ENCODE measurements around the gene CASKIN2. TPM values are rescaled to one million over a fixed set of nuclear protein-coding genes. Genes with fewer than 3 reads are reported as not detected.
A peak's percentile ranks its signal among the peaks of the same experiment; 100 is the strongest.

CASKIN2 gene
- total RNA-seq (under 1 TPM; 0.28 to 0.88 (median 0.85) TPM), total RNA-seq (0.04 to 7.6 (median 0.47) reads per million in 29 experiments)
- 0.24 TPM for total RNA-seq (2013)

- peak within 1 kb of the TSS; percentile 71 to 77 (median 75) for H3K4me3 Mint-ChIP-seq
- H3K36me3 Mint-ChIP-seq: peaks cover 7% of the 10 kb centered on the region
- no peaks in the 10 kb centered on the region for H3K27me3 Mint-ChIP-seq
- H3K4me1 Mint-ChIP-seq: peaks cover 21 to 28% (median 24%) of the 10 kb centered on the region in 3 donors
- Histone ChIP-seq H3K27me3 (replicated peaks in 1 of 2; ENCODE audit: control insufficient read depth in 2 of 2, extremely low read depth in 1 of 2, insufficient read depth in 2 of 2, low read length in 1 of 2) (peaks cover 0 to 21% of the 10 kb centered on the region in 2 experiments), H3K9me3 (no peaks in the 10 kb centered on the region), H3K4me1 (ENCODE audit: control insufficient read depth in 1 of 2, extremely low read depth in 1 of 2, insufficient read depth in 2 of 2, low read length in 2 of 2) (peaks cover 21 to 47% of the 10 kb centered on the region in 2 experiments), H3K27ac (ENCODE audit: low read length) (no peak within 1 kb of the TSS), H3K36me3 (ENCODE audit: control insufficient read depth in 2 of 2, extremely low read depth in 1 of 2, insufficient read depth in 1 of 2, low read length in 1 of 2) (peaks cover 7 to 20% of the 10 kb centered on the region in 2 donors), H3K4me3 (ENCODE audit: control insufficient read depth in 1 of 2, extremely low read depth in 1 of 2, low read length in 1 of 2) (peak within 1 kb of the TSS; percentile 53 to 55)
- H3K9me3 Mint-ChIP-seq: no peaks in the 10 kb centered on the region
- DNase-seq (peak; percentile 36 to 87 (median 66)), ATAC-seq (replicated peaks in 1 of 4) (peak; percentile 51 to 68 (median 60))
- CTCF ChIA-PET: interaction anchor here in 1 of 2 donors (0.8 to 1.5 kb wide), 3 partner anchors 10 to 110 kb away, joined by 4 to 17 read pairs (median 6); partner anchors contain the start of genes GRB2 and LLGL2
- POLR2A ChIA-PET: interaction anchor here in 1 of 2 donors (1.0 kb wide), 1 partner anchor 20 kb away, joined by 5 read pairs; no protein-coding TSS in a partner anchor
- H3K27ac Mint-ChIP-seq: peak within 1 kb of the TSS in 1 of 2 donors; percentile 15
- under 1% methylated on average over 63 of the region's 78 CpGs for WGBS (ENCODE audit: insufficient coverage)
Measured at GRCh38 chr17:75515496-75516254, at the start of gene CASKIN2. Gene CASKIN2 (minus strand): TSS chr17:75515537. CDS start chr17:75513804, 1,733 bp downstream.

- Mint-ChIP-seq H3K36me3 (peaks cover 23% of the 10 kb centered on the region), H3K4me3 (no peak overlapping the region), H3K4me1 (no peaks in the 10 kb centered on the region), H3K27ac (no peak overlapping the region), H3K9me3 (no peaks in the 10 kb centered on the region), H3K27me3 (no peaks in the 10 kb centered on the region)
- WGBS (ENCODE audit: insufficient coverage): 90% methylated on average over 4 of the region's 7 CpGs
- DNase-seq: no peak
- ChIA-PET CTCF (no interaction called here), POLR2A (no interaction called here)
- Histone ChIP-seq H3K27me3 (replicated peaks in 1 of 2; ENCODE audit: control insufficient read depth in 2 of 2, extremely low read depth in 1 of 2, insufficient read depth in 2 of 2, low read length in 1 of 2) (no peaks in the 10 kb centered on the region), H3K27ac (ENCODE audit: low read length) (no peak overlapping the region), H3K4me3 (ENCODE audit: control insufficient read depth in 1 of 2, extremely low read depth in 1 of 2, low read length in 1 of 2) (no peak overlapping the region), H3K36me3 (ENCODE audit: control insufficient read depth in 2 of 2, extremely low read depth in 1 of 2, insufficient read depth in 1 of 2, low read length in 1 of 2) (peaks cover 14 to 53% of the 10 kb centered on the region in 2 donors), H3K4me1 (ENCODE audit: control insufficient read depth in 1 of 2, extremely low read depth in 1 of 2, insufficient read depth in 2 of 2, low read length in 2 of 2) (no peaks in the 10 kb centered on the region), H3K9me3 (no peaks in the 10 kb centered on the region)
- no peak for ATAC-seq (replicated peaks in 1 of 4)
Measured at GRCh38 chr17:75565066-75565465, 49.7 kb upstream of the CASKIN2 start.

- Histone ChIP-seq H3K36me3 (ENCODE audit: control insufficient read depth in 2 of 2, extremely low read depth in 1 of 2, insufficient read depth in 1 of 2, low read length in 1 of 2) (peaks cover 14 to 60% of the 10 kb centered on the region in 2 donors), H3K4me1 (ENCODE audit: control insufficient read depth in 1 of 2, extremely low read depth in 1 of 2, insufficient read depth in 2 of 2, low read length in 2 of 2) (no peaks in the 10 kb centered on the region), H3K27ac (ENCODE audit: low read length) (no peak overlapping the region), H3K9me3 (no peaks in the 10 kb centered on the region), H3K27me3 (replicated peaks in 1 of 2; ENCODE audit: control insufficient read depth in 2 of 2, extremely low read depth in 1 of 2, insufficient read depth in 2 of 2, low read length in 1 of 2) (no peaks in the 10 kb centered on the region), H3K4me3 (ENCODE audit: control insufficient read depth in 1 of 2, extremely low read depth in 1 of 2, low read length in 1 of 2) (no peak overlapping the region)
- Mint-ChIP-seq H3K9me3 (no peaks in the 10 kb centered on the region), H3K27ac (no peak overlapping the region), H3K4me1 (peaks cover 0 to under 1% (median 0%) of the 10 kb centered on the region in 3 donors), H3K36me3 (peaks cover 28% of the 10 kb centered on the region), H3K27me3 (no peaks in the 10 kb centered on the region), H3K4me3 (no peak overlapping the region)
- no peak for ATAC-seq (replicated peaks in 1 of 4)
- POLR2A ChIA-PET: interaction anchor here in 1 of 2 donors (0.6 kb wide), 1 partner anchor 43 kb away, joined by 3 read pairs; no protein-coding TSS in a partner anchor
- 94% methylated on average over 11 of the region's 11 CpGs for WGBS (ENCODE audit: insufficient coverage)
- DNase-seq: no peak
- CTCF ChIA-PET: interaction anchor here in 1 of 2 donors (0.7 kb wide), 1 partner anchor 1726 kb away, joined by 3 read pairs; no protein-coding TSS in a partner anchor
Measured at GRCh38 chr17:75564195-75564594, 48.9 kb upstream of the CASKIN2 start.

- H3K27me3 ChIP-seq (replicated peaks in 1 of 2; ENCODE audit: control insufficient read depth in 2 of 2, extremely low read depth in 1 of 2, insufficient read depth in 2 of 2, low read length in 1 of 2): no peaks in the 10 kb centered on the region
- H3K36me3 Mint-ChIP-seq: peaks cover 32% of the 10 kb centered on the region
- WGBS (ENCODE audit: insufficient coverage): 96% methylated on average over 25 of the region's 28 CpGs
- H3K36me3 ChIP-seq (ENCODE audit: control insufficient read depth in 2 of 2, extremely low read depth in 1 of 2, insufficient read depth in 1 of 2, low read length in 1 of 2): peaks cover 12 to 60% of the 10 kb centered on the region in 2 donors
- ATAC-seq (replicated peaks in 1 of 4) (no peak), DNase-seq (no peak)
- H3K4me1 ChIP-seq (ENCODE audit: control insufficient read depth in 1 of 2, extremely low read depth in 1 of 2, insufficient read depth in 2 of 2, low read length in 2 of 2): no peaks in the 10 kb centered on the region
- no peak overlapping the region for H3K4me3 Mint-ChIP-seq
- H3K9me3 ChIP-seq: no peaks in the 10 kb centered on the region
- CTCF ChIA-PET: no interaction called here
- no peak overlapping the region for H3K4me3 ChIP-seq (ENCODE audit: control insufficient read depth in 1 of 2, extremely low read depth in 1 of 2, low read length in 1 of 2)
- H3K4me1 Mint-ChIP-seq: peaks cover 0 to 4% (median 0%) of the 10 kb centered on the region in 3 donors
- no peak overlapping the region for H3K27ac ChIP-seq (ENCODE audit: low read length)
- H3K27me3 Mint-ChIP-seq: no peaks in the 10 kb centered on the region
- POLR2A ChIA-PET: no interaction called here
- no peaks in the 10 kb centered on the region for H3K9me3 Mint-ChIP-seq
- H3K27ac Mint-ChIP-seq: no peak overlapping the region
Measured at GRCh38 chr17:75563063-75563758, 47.9 kb upstream of the CASKIN2 start.

- Mint-ChIP-seq H3K4me1 (peaks cover 0 to 4% (median 0%) of the 10 kb centered on the region in 3 donors), H3K27ac (no peak overlapping the region), H3K9me3 (no peaks in the 10 kb centered on the region), H3K4me3 (no peak overlapping the region), H3K36me3 (peaks cover 32% of the 10 kb centered on the region), H3K27me3 (no peaks in the 10 kb centered on the region)
- H3K36me3 ChIP-seq (ENCODE audit: control insufficient read depth in 2 of 2, extremely low read depth in 1 of 2, insufficient read depth in 1 of 2, low read length in 1 of 2): peaks cover 10 to 61% of the 10 kb centered on the region in 2 donors
- CTCF ChIA-PET: no interaction called here
- no peaks in the 10 kb centered on the region for H3K27me3 ChIP-seq (replicated peaks in 1 of 2; ENCODE audit: control insufficient read depth in 2 of 2, extremely low read depth in 1 of 2, insufficient read depth in 2 of 2, low read length in 1 of 2)
- DNase-seq: peak in 1 of 35 experiments; percentile 17
- no peak for ATAC-seq (replicated peaks in 1 of 4)
- POLR2A ChIA-PET: no interaction called here
- no peak overlapping the region for H3K4me3 ChIP-seq (ENCODE audit: control insufficient read depth in 1 of 2, extremely low read depth in 1 of 2, low read length in 1 of 2)
- H3K4me1 ChIP-seq (ENCODE audit: control insufficient read depth in 1 of 2, extremely low read depth in 1 of 2, insufficient read depth in 2 of 2, low read length in 2 of 2): no peaks in the 10 kb centered on the region
- H3K27ac ChIP-seq (ENCODE audit: low read length): no peak overlapping the region
- WGBS (ENCODE audit: insufficient coverage): 89% methylated on average over 3 of the region's 5 CpGs
- no peaks in the 10 kb centered on the region for H3K9me3 ChIP-seq
Measured at GRCh38 chr17:75561927-75562603, 46.7 kb upstream of the CASKIN2 start.
